ENCODE results near the gene TCF12. TPM values are rescaled to one million over a fixed set of nuclear protein-coding genes. Genes with fewer than 3 reads are reported as not detected.

Gene TCF12
- total RNA-seq, 1 experiment from 2014 or later = 76.7 TPM

GRCh38 chr15:57070674-57071073 lies 152.2 kb downstream of the TCF12 start:
- Histone ChIP-seq H3K4me1 (ENCODE audit: insufficient read depth, low read length) (peaks cover 6% of the 10 kb centered on the region; the same call in 1 of the 2 replicates), H4K8ac (replicated peaks; ENCODE audit: insufficient read length, low read depth, low read length) (no peak overlapping the region), H4K5ac (ENCODE audit: insufficient read length, low read depth, low read length) (no peak overlapping the region), H2BK120ac (ENCODE audit: low read depth, low read length, poor library complexity, severe bottlenecking) (no peak overlapping the region), H3K27ac (ENCODE audit: insufficient read length, low read depth, low read length) (no peak overlapping the region), H2BK5ac (ENCODE audit: insufficient read length, low read length) (no peak overlapping the region), H3K14ac (ENCODE audit: insufficient read depth, low read length) (no peak overlapping the region), H3K4me2 (ENCODE audit: insufficient read depth, insufficient read length, low read length) (no peak overlapping the region), H2BK12ac (ENCODE audit: insufficient read length, low read depth, low read length) (no peak overlapping the region), H2AK5ac (ENCODE audit: insufficient read length, low read length) (no peak overlapping the region), H3K9ac (ENCODE audit: extremely low read depth, insufficient read length, low read length) (no peak overlapping the region), H3T11ph (ENCODE audit: low read length) (no peak overlapping the region), H3K79me2 (ENCODE audit: insufficient read depth, low read length) (no peaks in the 10 kb centered on the region), H4K91ac (ENCODE audit: insufficient read length, low read depth, low read length) (no peak overlapping the region), H3K56ac (ENCODE audit: insufficient read length, low read depth, low read length) (no peak overlapping the region), H2AFZ (ENCODE audit: low read length) (no peak overlapping the region), H2BK20ac (ENCODE audit: low read depth, low read length, poor library complexity, severe bottlenecking) (no peak overlapping the region), H2BK15ac (ENCODE audit: low read depth, low read length) (no peak overlapping the region), H3K79me1 (ENCODE audit: insufficient read depth, low read depth, low read length, poor library complexity, severe bottlenecking) (peaks cover 8% of the 10 kb centered on the region), H3K27me3 (ENCODE audit: insufficient read depth, low read length) (no peaks in the 10 kb centered on the region), H3K18ac (ENCODE audit: insufficient read length, low read depth, low read length) (no peak overlapping the region), H3K23ac (ENCODE audit: insufficient read length, low read depth, low read length) (no peak overlapping the region), H3K9me3 (ENCODE audit: control insufficient read depth, low read depth, low read length) (no peaks in the 10 kb centered on the region), H3K23me2 (ENCODE audit: insufficient read length, low read depth, low read length, poor library complexity, severe bottlenecking) (no peaks in the 10 kb centered on the region), H4K20me1 (ENCODE audit: control insufficient read depth, insufficient read depth, insufficient read length) (no peaks in the 10 kb centered on the region), H3K4ac (ENCODE audit: low read depth, low read length) (no peak overlapping the region)
- no CpG with 5 or more reads among the region's 1 CpG for WGBS (ENCODE audit: extremely low coverage, insufficient read length, low lambda C conversion rate)
- no peaks in the 10 kb centered on the region for H3K27me3 Mint-ChIP-seq (ENCODE audit: low read depth)
- no peak overlapping the region for H3K4me3 Mint-ChIP-seq
- H3K36me3 Mint-ChIP-seq (ENCODE audit: insufficient read depth in 1 of 3, low read depth in 3 of 3) = 0 out of 7 replicates have a peak, but pooled peaks cover 0 to 2% (median 0%) of the 10 kb centered on the region in 3 experiments
- no peaks in the 10 kb centered on the region for H3K9me3 Mint-ChIP-seq
- peak overlapping the region in 1 of 3 experiments; percentile 51; a peak in 1 of 7 replicates for H3K27ac Mint-ChIP-seq
- H3K4me1 Mint-ChIP-seq = peaks cover 41 to 42% of the 10 kb centered on the region in 2 experiments
- TF ChIP-seq CTCF (conservative IDR thresholded peaks at IDR 0.05) = no peak
- DNase-seq = no peak

Measured in H9 (cell line).